CD14-positive monocyte (primary cell): ENCODE measurements around the gene SFPQ. TPM values are rescaled to one million over a fixed set of nuclear protein-coding genes. Genes with fewer than 3 reads are reported as not detected.

Experiments
- DNase-seq, 3 donors: peaks; one replicate each; pipeline ENCODE4 v3.0.0-alpha.2; 2011 to 2022
- H2AFZ ChIP-seq: 2 replicates; pipeline ENCODE4 v1.6.0; 2012; ENCODE audit warnings: mild to moderate bottlenecking, low read depth, low read length, inconsistent platforms; ENCODE audit not compliant: insufficient read depth, poor library complexity, severe bottlenecking
- H3K27ac ChIP-seq, 2 donors: 1 replicate in 1 of 2; 2 replicates in 1 of 2; pipeline ENCODE4 v1.5.1; 2012 to 2013; ENCODE audit warnings: low read length in 2 of 2, control low read depth in 1 of 2, inconsistent platforms in 1 of 2, low read depth in 1 of 2, mild to moderate bottlenecking in 1 of 2
- H3K27me3 ChIP-seq, 2 donors: one replicate each; pipeline versions ENCODE4 v1.6.0 to v1.6.1; 2011 to 2013; ENCODE audit warnings: low read length in 2 of 2; ENCODE audit not compliant: control insufficient read depth in 2 of 2, insufficient read depth in 2 of 2
- H3K36me3 ChIP-seq, 2 donors: replicated peaks in 1 of 2; 1 replicate in 1 of 2; 2 replicates in 1 of 2; pipeline versions ENCODE4 v1.5.1 to v1.6.1; 2012 to 2013; ENCODE audit warnings: low read length in 2 of 2, control low read depth in 1 of 2, inconsistent platforms in 1 of 2, mild to moderate bottlenecking in 1 of 2; ENCODE audit not compliant: insufficient read depth in 2 of 2, control insufficient read depth in 1 of 2
- H3K4me1 ChIP-seq, 2 donors: 1 replicate in 1 of 2; 2 replicates in 1 of 2; pipeline versions ENCODE4 v1.5.1 to v1.6.1; 2012 to 2013; ENCODE audit warnings: low read length in 2 of 2, control low read depth in 1 of 2, inconsistent platforms in 1 of 2, mild to moderate bottlenecking in 1 of 2, moderate library complexity in 1 of 2; ENCODE audit not compliant: insufficient read depth in 2 of 2, control insufficient read depth in 1 of 2
- H3K4me2 ChIP-seq: replicated peaks from 2 replicates; pipeline ENCODE3; 2012; ENCODE audit warnings: low read length, moderate library complexity, mild to moderate bottlenecking; ENCODE audit not compliant: poor library complexity, severe bottlenecking; ENCODE audit errors: extremely low read depth
- H3K4me3 ChIP-seq, 3 experiments: fragments of 200-600 bp in 1 of 3; sonication (generic) in 1 of 3; replicated peaks in 1 of 3; 1 replicate in 2 of 3; 2 replicates in 1 of 3; pipeline ENCODE4 v1.5.1; 2011 to 2013; ENCODE audit warnings: low read length in 3 of 3, mild to moderate bottlenecking in 3 of 3, control low read depth in 2 of 3, low read depth in 2 of 3, inconsistent platforms in 1 of 3, moderate library complexity in 1 of 3
- H3K79me2 ChIP-seq: 2 replicates; pipeline ENCODE4 v1.6.0; 2012; ENCODE audit warnings: mild to moderate bottlenecking, control low read depth, inconsistent platforms, low read length, moderate library complexity; ENCODE audit not compliant: insufficient read depth
- H3K9ac ChIP-seq: 2 replicates; pipeline ENCODE4 v1.6.0; 2017; ENCODE audit warnings: low read length, mild to moderate bottlenecking; ENCODE audit not compliant: insufficient read depth, poor library complexity, severe bottlenecking
- H3K9me3 ChIP-seq, 2 donors: replicated peaks in 1 of 2; 1 replicate in 1 of 2; 2 replicates in 1 of 2; pipeline versions ENCODE4 v1.5.1 to v1.6.1; 2012 to 2013; ENCODE audit warnings: low read length in 2 of 2, control low read depth in 1 of 2; ENCODE audit not compliant: control insufficient read depth in 1 of 2, insufficient read depth in 1 of 2
- H4K20me1 ChIP-seq: 2 replicates; pipeline ENCODE4 v1.6.0; 2012; ENCODE audit warnings: mild to moderate bottlenecking, low read length, control low read depth, moderate library complexity; ENCODE audit not compliant: insufficient read depth
- H3K27ac Mint-ChIP-seq, 7 donors: one replicate each; pipeline ENCODE4 v1.8.0; 2020; ENCODE audit warnings: mild to moderate bottlenecking in 7 of 7, mixed read lengths in 7 of 7, moderate library complexity in 6 of 7, inconsistent platforms in 2 of 7
- H3K27me3 Mint-ChIP-seq, 3 donors: one replicate each; pipeline ENCODE4 v1.8.0; 2021 to 2022; ENCODE audit warnings: low read depth in 3 of 3, mild to moderate bottlenecking in 3 of 3, mixed read lengths in 3 of 3, moderate library complexity in 3 of 3, inconsistent platforms in 1 of 3
- H3K36me3 Mint-ChIP-seq, 2 donors: one replicate each; pipeline ENCODE4 v1.8.0; 2020; ENCODE audit warnings: mixed read lengths in 2 of 2, inconsistent platforms in 1 of 2, mild to moderate bottlenecking in 1 of 2
- H3K4me1 Mint-ChIP-seq: one replicate; pipeline ENCODE4 v1.8.0; 2020; ENCODE audit warnings: mild to moderate bottlenecking, mixed read lengths
- H3K4me3 Mint-ChIP-seq, 2 donors: one replicate each; pipeline ENCODE4 v1.8.0; 2020; ENCODE audit warnings: mild to moderate bottlenecking in 2 of 2, mixed read lengths in 2 of 2, moderate library complexity in 1 of 2
- H3K9me3 Mint-ChIP-seq, 7 donors: one replicate each; pipeline ENCODE4 v1.8.0; 2020 to 2022; ENCODE audit warnings: mixed read lengths in 7 of 7, mild to moderate bottlenecking in 6 of 7, moderate library complexity in 6 of 7, inconsistent platforms in 2 of 7
- WGBS: methylation state at CpG from one replicate; pipeline ENCODE4 v1.1.5; 2013; ENCODE audit warnings: missing lambda C conversion rate; ENCODE audit not compliant: insufficient coverage; 5-methylcytosine and 5-hydroxymethylcytosine counted together
- intact Hi-C, 2 donors: fragments of 100-400 bp; cut with micrococcal nuclease; formaldehyde crosslinking; loops; one replicate each; pipeline versions ENCODE4 v1.15.0 to v1.15.1; 2023
- polyA plus RNA-seq, 3 donors: library from polyadenylated mRNA; depleted of rRNA in 1 of 3; unstranded in 2 of 3; stranded (reverse) in 1 of 3; fragments of 300-500 nt in 2 of 3; fragments of >200 nt in 1 of 3; fragmentation: Illumina TruSeq in 2 of 3; gene quantifications; 1 replicate in 2 of 3; 2 replicates in 1 of 3; pipeline ENCODE4 v1.2.3, GENCODE V29; 2012 to 2021
- TF ChIP-seq, protein P1 (sequence below): fragments of 200-600 bp; IDR thresholded peaks from one replicate; pipeline ENCODE4 v1.8.0; 2022; ENCODE audit warnings: antibody characterized with exemption, mild to moderate bottlenecking

SFPQ gene
- polyA plus RNA-seq, 3 donors = 80.8 to 220 (median 89.2) TPM

GRCh38 chr1:35222322-35223083, 29.6 kb upstream of the SFPQ start:
- TF ChIP-seq, protein P1, sequence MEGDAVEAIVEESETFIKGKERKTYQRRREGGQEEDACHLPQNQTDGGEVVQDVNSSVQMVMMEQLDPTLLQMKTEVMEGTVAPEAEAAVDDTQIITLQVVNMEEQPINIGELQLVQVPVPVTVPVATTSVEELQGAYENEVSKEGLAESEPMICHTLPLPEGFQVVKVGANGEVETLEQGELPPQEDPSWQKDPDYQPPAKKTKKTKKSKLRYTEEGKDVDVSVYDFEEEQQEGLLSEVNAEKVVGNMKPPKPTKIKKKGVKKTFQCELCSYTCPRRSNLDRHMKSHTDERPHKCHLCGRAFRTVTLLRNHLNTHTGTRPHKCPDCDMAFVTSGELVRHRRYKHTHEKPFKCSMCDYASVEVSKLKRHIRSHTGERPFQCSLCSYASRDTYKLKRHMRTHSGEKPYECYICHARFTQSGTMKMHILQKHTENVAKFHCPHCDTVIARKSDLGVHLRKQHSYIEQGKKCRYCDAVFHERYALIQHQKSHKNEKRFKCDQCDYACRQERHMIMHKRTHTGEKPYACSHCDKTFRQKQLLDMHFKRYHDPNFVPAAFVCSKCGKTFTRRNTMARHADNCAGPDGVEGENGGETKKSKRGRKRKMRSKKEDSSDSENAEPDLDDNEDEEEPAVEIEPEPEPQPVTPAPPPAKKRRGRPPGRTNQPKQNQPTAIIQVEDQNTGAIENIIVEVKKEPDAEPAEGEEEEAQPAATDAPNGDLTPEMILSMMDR = no peak
- H3K9me3 Mint-ChIP-seq = no peaks in the 10 kb centered on the region
- H3K4me3 Mint-ChIP-seq = no peak overlapping the region
- no peaks in the 10 kb centered on the region for H3K4me1 Mint-ChIP-seq
- H3K4me1 ChIP-seq = no peaks in the 10 kb centered on the region
- H3K9me3 ChIP-seq = no peaks in the 10 kb centered on the region
- H4K20me1 ChIP-seq = no peaks in the 10 kb centered on the region
- no peaks in the 10 kb centered on the region for H3K36me3 Mint-ChIP-seq
- H3K9ac ChIP-seq = no peak overlapping the region
- no peak overlapping the region for H3K27ac Mint-ChIP-seq
- no peaks in the 10 kb centered on the region for H3K36me3 ChIP-seq
- peaks cover 0 to 2% (median 1%) of the 10 kb centered on the region in 3 donors for H3K27me3 Mint-ChIP-seq
- no peak overlapping the region for H3K27ac ChIP-seq
- H3K27me3 ChIP-seq = no peaks in the 10 kb centered on the region
- H2AFZ ChIP-seq = peak overlapping the region; percentile 16
- H3K79me2 ChIP-seq = no peaks in the 10 kb centered on the region
- no peak for DNase-seq
- no peak overlapping the region for H3K4me2 ChIP-seq
- intact Hi-C loops = no loop called here
- 92% methylated on average over 2 of the region's 6 CpGs for WGBS
- H3K4me3 ChIP-seq = no peak overlapping the region

DNA sequence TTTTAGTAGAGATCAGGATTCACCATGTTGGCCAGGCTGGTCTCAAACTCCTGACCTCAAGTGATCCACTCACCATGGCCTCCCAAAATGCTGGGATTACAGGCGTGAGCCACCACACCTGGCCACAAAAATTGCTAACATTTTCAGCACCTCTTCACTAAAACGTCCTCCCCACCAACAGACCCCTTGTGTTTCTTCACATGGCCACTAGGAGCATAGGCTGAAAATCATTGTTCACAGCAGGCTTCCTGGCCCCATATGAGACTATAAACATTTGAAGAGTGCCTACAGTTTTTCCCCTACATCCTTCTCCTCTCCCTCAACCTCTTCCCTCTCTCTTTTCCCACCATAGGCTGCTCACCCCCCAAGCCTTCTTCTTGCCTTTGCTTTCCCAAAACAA, 28.0 kb upstream of the SFPQ start:
- Histone ChIP-seq H3K4me3 (no peak overlapping the region), H3K27me3 (no peaks in the 10 kb centered on the region), H3K27ac (no peak overlapping the region), H3K4me2 (no peak overlapping the region), H3K79me2 (no peaks in the 10 kb centered on the region), H3K4me1 (no peaks in the 10 kb centered on the region), H4K20me1 (no peaks in the 10 kb centered on the region), H3K9ac (no peak overlapping the region), H2AFZ (peak overlapping the region; percentile 60), H3K9me3 (no peaks in the 10 kb centered on the region), H3K36me3 (no peaks in the 10 kb centered on the region)
- H3K4me3 Mint-ChIP-seq = no peak overlapping the region
- peak in 1 of 3 donors; percentile 13 for DNase-seq
- H3K27me3 Mint-ChIP-seq = peaks cover 1 to 5% (median 1%) of the 10 kb centered on the region in 3 donors
- no peaks in the 10 kb centered on the region for H3K4me1 Mint-ChIP-seq
- H3K36me3 Mint-ChIP-seq = no peaks in the 10 kb centered on the region
- H3K9me3 Mint-ChIP-seq = no peaks in the 10 kb centered on the region
- WGBS = 45% methylated on average over 2 of the region's 2 CpGs
- no peak overlapping the region for H3K27ac Mint-ChIP-seq
- TF ChIP-seq, protein P1 = peak; percentile 55
- intact Hi-C loops = no loop called here
